Transverse colon (tissue), 4 donors: ENCODE data around the gene FGGY.

Experiments used
- CTCF ChIP-seq, 5 experiments: fragments of 200-600 bp in 3 of 5; fragments of 450-650 bp in 2 of 5; sonication (generic) in 3 of 5; IDR thresholded peaks; 1 replicate in 2 of 5; 2 replicates in 3 of 5; pipeline ENCODE4 v1.5.1; 2016 to 2017; ENCODE audit warnings: antibody characterized with exemption in 5 of 5, inconsistent platforms in 3 of 5, mild to moderate bottlenecking in 2 of 5, moderate library complexity in 1 of 5
- POLR2A ChIP-seq: fragments of 450-650 bp; IDR thresholded peaks from one replicate; pipeline ENCODE4 v1.6.1; 2016; ENCODE audit warnings: antibody characterized with exemption, mild to moderate bottlenecking, moderate library complexity
- POLR2AphosphoS5 ChIP-seq, 3 donors: sonication (generic); formaldehyde crosslinking; IDR thresholded peaks; one replicate each; pipeline ENCODE4 v1.6.1; 2016; ENCODE audit warnings: antibody characterized with exemption in 3 of 3

- TF ChIP-seq POLR2A (no peak), CTCF (IDR thresholded peaks at IDR 0.05) (no peak), POLR2AphosphoS5 (IDR thresholded peaks at IDR 0.05) (no peak)
These were observed 119.0 kb downstream of the FGGY start for GRCh38 chr1:59415881-59416280.
